IMR-90 (cell line): ENCODE results near the gene VEZT. TPM values are rescaled to one million over a fixed set of nuclear protein-coding genes. Genes with fewer than 3 reads are reported as not detected.

Experiments used
- ATAC-seq: fragments of 200-7000 bp; cut with Tn5 transposase; 2 replicates; pipeline ENCODE4 v1.9.1; 2020; ENCODE audit warnings: low read depth, mild to moderate bottlenecking, moderate library complexity
- BruUV-seq: library from RNA; stranded (reverse); fragments of 400-500 nt; replicated peaks from 2 replicates; lab custom pipeline; 2021; lab: Mats Ljungman, UMichigan
- CTCF ChIA-PET: fragments of 300-600 bp; formaldehyde crosslinking; extraction: SDS; loops from one replicate; lab custom pipeline; 2021; ENCODE audit warnings: antibody characterized with exemption; lab: Yijun Ruan, JAX
- POLR2A ChIA-PET: fragments of 300-600 bp; sonication (Branson Sonifier 250); formaldehyde crosslinking; loops from one replicate; lab custom pipeline; 2022; ENCODE audit warnings: antibody characterized with exemption; ENCODE audit not compliant: unreplicated experiment; lab: Charles Lee
- DNase-seq: peaks from one replicate; pipeline ENCODE4 v3.0.0; 2013
- H2AFZ ChIP-seq: replicated peaks from 2 replicates; pipeline ENCODE3; 2013; ENCODE audit warnings: low read length, mild to moderate bottlenecking; ENCODE audit not compliant: poor library complexity
- H2AK5ac ChIP-seq: 2 replicates; pipeline ENCODE4 v1.6.1; 2013; ENCODE audit warnings: low read depth, low read length, inconsistent platforms
- H2AK9ac ChIP-seq: replicated peaks from 2 replicates; pipeline ENCODE3; 2013; ENCODE audit warnings: mild to moderate bottlenecking, low read depth, low read length, moderate library complexity; ENCODE audit not compliant: poor library complexity
- H2BK120ac ChIP-seq: 2 replicates; pipeline ENCODE4 v1.6.1; 2013; ENCODE audit warnings: low read depth, low read length, inconsistent platforms
- H2BK15ac ChIP-seq: 3 replicates; pipeline ENCODE4 v1.6.1; 2013; ENCODE audit warnings: low read depth, low read length, inconsistent platforms
- H2BK20ac ChIP-seq: 2 replicates; pipeline ENCODE4 v1.6.1; 2013; ENCODE audit warnings: low read depth, mild to moderate bottlenecking, inconsistent platforms, low read length, moderate library complexity
- H2BK5ac ChIP-seq: 2 replicates; pipeline ENCODE4 v1.6.1; 2013; ENCODE audit warnings: mild to moderate bottlenecking, low read depth, low read length, inconsistent platforms; ENCODE audit not compliant: poor library complexity, severe bottlenecking
- H3K14ac ChIP-seq: replicated peaks from 2 replicates; pipeline ENCODE4 v1.6.1; 2013; ENCODE audit warnings: low read depth, low read length, inconsistent platforms
- H3K18ac ChIP-seq: 2 replicates; pipeline ENCODE4 v1.6.1; 2013; ENCODE audit warnings: low read depth, low read length, control low read depth
- H3K23ac ChIP-seq: 2 replicates; pipeline ENCODE4 v1.6.1; 2013; ENCODE audit warnings: low read depth, low read length, inconsistent platforms
- H3K27ac ChIP-seq: 2 replicates; pipeline ENCODE4 v1.5.1; 2013; ENCODE audit warnings: mild to moderate bottlenecking, control low read depth, low read length; ENCODE audit not compliant: insufficient read depth
- H3K27me3 ChIP-seq: 2 replicates; pipeline ENCODE4 v1.6.1; 2013; ENCODE audit warnings: low read length; ENCODE audit not compliant: control insufficient read depth, insufficient read depth
- H3K36me3 ChIP-seq: 2 replicates; pipeline ENCODE4 v1.6.1; 2013; ENCODE audit warnings: low read length, mixed read lengths; ENCODE audit not compliant: control insufficient read depth, insufficient read depth
- H3K4ac ChIP-seq: 2 replicates; pipeline ENCODE4 v1.6.1; 2013; ENCODE audit warnings: low read depth, low read length, inconsistent platforms
- H3K4me1 ChIP-seq: 2 replicates; pipeline ENCODE4 v1.6.1; 2013; ENCODE audit warnings: low read length, mixed read lengths; ENCODE audit not compliant: control insufficient read depth, insufficient read depth
- H3K4me2 ChIP-seq: 2 replicates; pipeline ENCODE4 v1.6.1; 2013; ENCODE audit warnings: low read depth, mild to moderate bottlenecking, control low read depth, low read length, moderate library complexity
- H3K4me3 ChIP-seq: 2 replicates; pipeline ENCODE4 v1.5.1; 2013; ENCODE audit warnings: low read depth, mild to moderate bottlenecking, control low read depth, low read length, moderate library complexity; ENCODE audit not compliant: insufficient read depth
- H3K56ac ChIP-seq: 2 replicates; pipeline ENCODE4 v1.6.1; 2013; ENCODE audit warnings: low read length, inconsistent platforms; ENCODE audit not compliant: insufficient read depth; ENCODE audit errors: extremely low read depth
- H3K79me1 ChIP-seq, 2 experiments: 2 replicates each; pipeline ENCODE4 v1.6.1; 2013; ENCODE audit warnings: low read length in 2 of 2, inconsistent platforms in 1 of 2, low read depth in 1 of 2
- H3K9ac ChIP-seq: 2 replicates; pipeline ENCODE4 v1.6.1; 2013; ENCODE audit warnings: low read depth, low read length, control low read depth
- H3K9me1 ChIP-seq: 2 replicates; pipeline ENCODE4 v1.6.1; 2013; ENCODE audit warnings: low read length, inconsistent platforms; ENCODE audit not compliant: insufficient read depth
- H3K9me3 ChIP-seq: 2 replicates; pipeline ENCODE4 v1.6.1; 2013; ENCODE audit warnings: low read length; ENCODE audit not compliant: control insufficient read depth, insufficient read depth
- H4K20me1 ChIP-seq: 2 replicates; pipeline ENCODE4 v1.6.1; 2013; ENCODE audit warnings: low read length, inconsistent platforms; ENCODE audit not compliant: insufficient read depth
- H4K5ac ChIP-seq: 2 replicates; pipeline ENCODE4 v1.6.1; 2013; ENCODE audit warnings: mild to moderate bottlenecking, low read depth, low read length, control low read depth
- H4K8ac ChIP-seq, 2 experiments: 2 replicates each; pipeline ENCODE4 v1.6.1; 2013; ENCODE audit warnings: low read depth in 2 of 2, low read length in 2 of 2, control low read depth in 1 of 2, inconsistent platforms in 1 of 2
- H4K91ac ChIP-seq: 2 replicates; pipeline ENCODE4 v1.6.1; 2013; ENCODE audit warnings: low read depth, low read length, inconsistent platforms; ENCODE audit not compliant: insufficient read depth
- ELK1 ChIP-seq: fragments of 150-350 bp; IDR thresholded peaks from 2 replicates; pipeline ENCODE4 v1.6.1; 2016; ENCODE audit warnings: low read depth, mild to moderate bottlenecking, low read length, moderate library complexity, borderline replicate concordance
- FOS ChIP-seq: fragments of 150-350 bp; IDR thresholded peaks from 2 replicates; pipeline ENCODE4 v1.6.1; 2016; ENCODE audit warnings: low read depth, low read length
- RFX5 ChIP-seq: IDR thresholded peaks from 2 replicates; pipeline ENCODE4 v1.8.0; 2012; ENCODE audit warnings: low read depth, mild to moderate bottlenecking, low read length, moderate library complexity
- WGBS, 2 experiments: methylation state at CpG; one replicate each; pipeline versions ENCODE4 v1.1.5 to v1.1.7; 2013; ENCODE audit warnings: missing lambda C conversion rate in 2 of 2; ENCODE audit not compliant: insufficient read length in 1 of 2; ENCODE audit errors: extremely low coverage in 2 of 2; 5-methylcytosine and 5-hydroxymethylcytosine counted together
- dilution Hi-C: fragments of 300-500 bp; cut with HindIII; formaldehyde crosslinking; loops from one replicate; pipeline ENCODE4 v1.14.3; 2018; ENCODE audit warnings: low sequenced_read_pairs; ENCODE audit not compliant: unreplicated experiment
- in situ Hi-C: fragments of 300-500 bp; cut with MboI; formaldehyde crosslinking; loops from 3 replicates; pipeline ENCODE4 v1.14.3; 2019; ENCODE audit warnings: low sequenced_read_pairs, inconsistent platforms, mixed read lengths
- intact Hi-C: fragments of 100-400 bp; cut with micrococcal nuclease; formaldehyde crosslinking; loops from 2 replicates; pipeline ENCODE4 v1.10.0; 2022
- polyA plus RNA-seq, 3 experiments: library from polyadenylated mRNA; depleted of rRNA; stranded (reverse); fragments of >200 nt; gene quantifications; 2 replicates each; pipeline ENCODE4 v1.2.3, GENCODE V29; 2012; ENCODE audit warnings: low replicate concordance in 1 of 3
- total RNA-seq: library from RNA; depleted of rRNA; stranded (reverse); fragments of >200 nt; gene quantifications from 2 replicates; pipeline ENCODE4 v1.2.3, GENCODE V29; 2012

Gene VEZT
- total and polyA plus RNA-seq, 2 of the 4 experiments (the other 2 are of a cell fraction): 54.5 to 90.2 TPM

GRCh38 chr12:95349291-95349690 lies 131.7 kb downstream of the VEZT start:
- Histone ChIP-seq H3K36me3 (no peaks in the 10 kb centered on the region), H3K14ac (no peak overlapping the region), H3K4me3 (no peak overlapping the region), H3K79me1 (no peaks in the 10 kb centered on the region), H3K9ac (no peak overlapping the region), H2BK20ac (no peak overlapping the region), H4K5ac (no peak overlapping the region), H3K23ac (no peak overlapping the region), H3K4me1 (no peaks in the 10 kb centered on the region), H3K9me1 (no peaks in the 10 kb centered on the region), H3K4me2 (no peak overlapping the region), H3K56ac (no peak overlapping the region), H2AK5ac (no peak overlapping the region), H2AK9ac (no peak overlapping the region), H3K18ac (no peak overlapping the region), H4K8ac (no peak overlapping the region), H3K9me3 (no peaks in the 10 kb centered on the region), H2AFZ (no peak overlapping the region), H3K4ac (no peak overlapping the region), H2BK15ac (no peak overlapping the region), H3K27me3 (no peaks in the 10 kb centered on the region; the same call in 1 of the 2 replicates), H4K20me1 (no peaks in the 10 kb centered on the region), H2BK120ac (no peak overlapping the region), H3K27ac (no peak overlapping the region), H4K91ac (no peak overlapping the region), H2BK5ac (no peak overlapping the region)
- dilution Hi-C loops (no loop called here), intact Hi-C loops (no loop called here), in situ Hi-C loops (loop anchor here (25.0 kb wide), 1 partner anchor 1212 kb away; the partner anchor contains the start of gene PLXNC1)
- TF ChIP-seq ELK1: no peak
- TF ChIP-seq RFX5: no peak
- no peak for TF ChIP-seq FOS
- DNase-seq (no peak), ATAC-seq (no peak)
- ChIA-PET POLR2A (no interaction called here), CTCF (no interaction called here)
- no TSS peak for BruUV-seq
- WGBS, 2 experiments: no CpG with 5 or more reads among the region's 7 CpGs
